ENCODE results near the gene STK25. TPM values are rescaled to one million over a fixed set of nuclear protein-coding genes. Genes with fewer than 3 reads are reported as not detected.

Gene STK25
- polyA plus RNA-seq, 1 donor (not counting 4 experiments of a cell fraction or from before 2014, with no cell fraction given): 242 TPM

- no peak for DNase-seq (ENCODE audit: low read depth, low spot score)
Measured at GRCh38 chr2:241547781-241548450, 39.5 kb upstream of the STK25 start.

GRCh38 chr2:241546771-241547498, 38.6 kb upstream of the STK25 start:
- FAIRE-seq: peak; percentile 71
- H3K27me3 ChIP-seq (ENCODE audit: control insufficient read depth, extremely low read depth, insufficient read depth, low read length): peaks cover 8% of the 10 kb centered on the region
- no peak overlapping the region for H3K4me3 ChIP-seq (ENCODE audit: control insufficient read depth in 2 of 3, extremely low read depth in 1 of 3, insufficient read depth in 2 of 3, low read depth in 1 of 3, low read length in 3 of 3)
- DNase-seq (ENCODE audit: low read depth, low spot score): no peak
- TF ChIP-seq CTCF (optimal IDR thresholded peaks at IDR 0.05 in 1 of 3, IDR thresholded peaks at IDR 0.05 in 1 of 3, conservative IDR thresholded peaks at IDR 0.05 in 1 of 3; ENCODE audit: extremely low read depth in 1 of 3, insufficient read depth in 2 of 3, low read length in 3 of 3) (no peak), EZH2 (IDR thresholded peaks at IDR 0.05; ENCODE audit: low read length) (no peak)
- no peaks in the 10 kb centered on the region for H3K36me3 ChIP-seq (ENCODE audit: control insufficient read depth in 2 of 2, extremely low read depth in 1 of 2, insufficient read depth in 2 of 2, low read length in 2 of 2)
- peaks cover 2% of the 10 kb centered on the region for H3K9me1 ChIP-seq (ENCODE audit: control insufficient read depth, extremely low read depth, insufficient read depth, low read length)
- no peak overlapping the region for H2AFZ ChIP-seq (ENCODE audit: control insufficient read depth, low read length)
- no peak overlapping the region for H3K27ac ChIP-seq (ENCODE audit: control insufficient read depth, insufficient read depth, low read length)
- no peaks in the 10 kb centered on the region for H3K79me2 ChIP-seq (ENCODE audit: control insufficient read depth, insufficient read depth, low read length)
- peaks cover 33% of the 10 kb centered on the region for H3K4me1 ChIP-seq (ENCODE audit: control insufficient read depth, extremely low read depth, insufficient read depth, low read length)
- H4K20me1 ChIP-seq (ENCODE audit: control insufficient read depth, extremely low read depth, insufficient read depth, low read length): no peaks in the 10 kb centered on the region
- H3K4me2 ChIP-seq (ENCODE audit: control insufficient read depth, extremely low read depth, insufficient read depth, low read depth, low read length): peak overlapping the region; percentile 54
- no peak overlapping the region for H3K9ac ChIP-seq (ENCODE audit: control insufficient read depth, extremely low read depth, insufficient read depth, low read length)
- dilution Hi-C loops (cut with MboI; ENCODE audit: extremely low pct_ligation_motif_present, low sequenced_read_pairs): no loop called here
- no peaks in the 10 kb centered on the region for H3K9me3 ChIP-seq (ENCODE audit: control insufficient read depth, low read depth, low read length)

More at GRCh38 chr2:241547781-241548450, 39.5 kb upstream of the STK25 start:
- Histone ChIP-seq H2AFZ (ENCODE audit: control insufficient read depth, low read length) (no peak overlapping the region), H3K9me1 (ENCODE audit: control insufficient read depth, extremely low read depth, insufficient read depth, low read length) (peaks cover 2% of the 10 kb centered on the region), H3K9me3 (ENCODE audit: control insufficient read depth, low read depth, low read length) (no peaks in the 10 kb centered on the region), H3K9ac (ENCODE audit: control insufficient read depth, extremely low read depth, insufficient read depth, low read length) (no peak overlapping the region), H3K4me1 (ENCODE audit: control insufficient read depth, extremely low read depth, insufficient read depth, low read length) (peaks cover 40% of the 10 kb centered on the region), H3K79me2 (ENCODE audit: control insufficient read depth, insufficient read depth, low read length) (no peaks in the 10 kb centered on the region), H3K4me3 (ENCODE audit: control insufficient read depth in 2 of 3, extremely low read depth in 1 of 3, insufficient read depth in 2 of 3, low read depth in 1 of 3, low read length in 3 of 3) (no peak overlapping the region), H3K27me3 (ENCODE audit: control insufficient read depth, extremely low read depth, insufficient read depth, low read length) (no peaks in the 10 kb centered on the region), H4K20me1 (ENCODE audit: control insufficient read depth, extremely low read depth, insufficient read depth, low read length) (no peaks in the 10 kb centered on the region), H3K27ac (ENCODE audit: control insufficient read depth, insufficient read depth, low read length) (no peak overlapping the region), H3K36me3 (ENCODE audit: control insufficient read depth in 2 of 2, extremely low read depth in 1 of 2, insufficient read depth in 2 of 2, low read length in 2 of 2) (no peaks in the 10 kb centered on the region), H3K4me2 (ENCODE audit: control insufficient read depth, extremely low read depth, insufficient read depth, low read depth, low read length) (no peak overlapping the region)
- dilution Hi-C loops (cut with MboI; ENCODE audit: extremely low pct_ligation_motif_present, low sequenced_read_pairs): no loop called here
- no peak for FAIRE-seq
- no peak for TF ChIP-seq CTCF (optimal IDR thresholded peaks at IDR 0.05 in 1 of 3, IDR thresholded peaks at IDR 0.05 in 1 of 3, conservative IDR thresholded peaks at IDR 0.05 in 1 of 3; ENCODE audit: extremely low read depth in 1 of 3, insufficient read depth in 2 of 3, low read length in 3 of 3)
- no peak for TF ChIP-seq EZH2 (IDR thresholded peaks at IDR 0.05; ENCODE audit: low read length)

All from keratinocyte (primary cell).